Naive thymus-derived CD4-positive, alpha-beta T cell (primary cell): Measurements from ENCODE around the gene PTPRG. TPM values are rescaled to one million over a fixed set of nuclear protein-coding genes. Genes with fewer than 3 reads are reported as not detected.

ENCODE experiments used
- ATAC-seq: fragments of 150-1000 bp; cut with Tn5 transposase; 2 replicates; pipeline ENCODE4 v1.10.0; 2021; ENCODE audit warnings: mild to moderate bottlenecking, moderate library complexity
- CTCF ChIA-PET: fragments of 350-600 bp; sonication (Branson Sonifier 250); formaldehyde crosslinking; loops from one replicate; lab custom pipeline; 2021; ENCODE audit warnings: antibody characterized with exemption; lab: Charles Lee
- POLR2A ChIA-PET: fragments of 350-600 bp; sonication (Branson Sonifier 250); formaldehyde crosslinking; loops from one replicate; lab custom pipeline; 2021; ENCODE audit warnings: antibody characterized with exemption, inconsistent platforms; lab: Charles Lee
- DNase-seq, 9 donors: peaks; one replicate each; pipeline versions ENCODE4 v3.0.0 to v3.0.0-alpha.2; 2020 to 2022; ENCODE audit warnings: mixed read lengths in 1 of 9
- H3K27ac ChIP-seq: one replicate; pipeline ENCODE4 v1.7.0; 2013; ENCODE audit warnings: mild to moderate bottlenecking, low read depth, low read length, moderate library complexity
- H3K27me3 ChIP-seq, 2 donors: one replicate each; pipeline ENCODE4 v1.7.0; 2013; ENCODE audit warnings: low read length in 2 of 2, mild to moderate bottlenecking in 2 of 2, moderate library complexity in 2 of 2; ENCODE audit not compliant: control insufficient read depth in 2 of 2, insufficient read depth in 2 of 2
- H3K36me3 ChIP-seq, 3 experiments: 1 replicate in 2 of 3; 2 replicates in 1 of 3; pipeline ENCODE4 v1.7.0; 2013; ENCODE audit warnings: low read length in 3 of 3, mild to moderate bottlenecking in 3 of 3, moderate library complexity in 1 of 3; ENCODE audit not compliant: insufficient read depth in 3 of 3, control insufficient read depth in 2 of 3
- H3K4me1 ChIP-seq, 2 donors: one replicate each; pipeline ENCODE4 v1.7.0; 2013; ENCODE audit warnings: low read length in 2 of 2, mild to moderate bottlenecking in 2 of 2, moderate library complexity in 1 of 2; ENCODE audit not compliant: control insufficient read depth in 2 of 2, insufficient read depth in 2 of 2
- H3K4me3 ChIP-seq: 2 replicates; pipeline ENCODE4 v1.7.0; 2013; ENCODE audit warnings: mild to moderate bottlenecking, low read length
- H3K9me3 ChIP-seq, 3 experiments: 1 replicate in 2 of 3; 2 replicates in 1 of 3; pipeline ENCODE4 v1.7.0; 2013; ENCODE audit warnings: low read length in 3 of 3; ENCODE audit not compliant: control insufficient read depth in 2 of 3
- H3K27ac Mint-ChIP-seq, 9 donors: one replicate each; pipeline ENCODE4 v1.8.0; 2020 to 2022; ENCODE audit warnings: mixed read lengths in 9 of 9, mild to moderate bottlenecking in 8 of 9, moderate library complexity in 5 of 9, inconsistent platforms in 2 of 9
- H3K27me3 Mint-ChIP-seq, 5 donors: one replicate each; pipeline ENCODE4 v1.8.0; 2021 to 2022; ENCODE audit warnings: mixed read lengths in 5 of 5, mild to moderate bottlenecking in 1 of 5
- H3K36me3 Mint-ChIP-seq, 5 donors: one replicate each; pipeline ENCODE4 v1.8.0; 2020 to 2022; ENCODE audit warnings: mixed read lengths in 5 of 5, mild to moderate bottlenecking in 3 of 5, inconsistent platforms in 1 of 5
- H3K4me1 Mint-ChIP-seq, 7 donors: one replicate each; pipeline ENCODE4 v1.8.0; 2020 to 2022; ENCODE audit warnings: mixed read lengths in 7 of 7, mild to moderate bottlenecking in 3 of 7, inconsistent platforms in 1 of 7
- H3K4me3 Mint-ChIP-seq, 10 donors: one replicate each; pipeline ENCODE4 v1.8.0; 2020 to 2022; ENCODE audit warnings: mild to moderate bottlenecking in 10 of 10, mixed read lengths in 10 of 10, moderate library complexity in 6 of 10, inconsistent platforms in 2 of 10
- H3K9me3 Mint-ChIP-seq, 11 donors: one replicate each; pipeline ENCODE4 v1.8.0; 2020 to 2022; ENCODE audit warnings: mixed read lengths in 11 of 11, mild to moderate bottlenecking in 4 of 11, inconsistent platforms in 1 of 11, moderate library complexity in 1 of 11
- intact Hi-C, 2 donors: fragments of 100-400 bp; cut with micrococcal nuclease; formaldehyde crosslinking; loops; one replicate each; pipeline ENCODE4 v1.15.1; 2023
- polyA plus RNA-seq, 2 donors: library from polyadenylated mRNA; unstranded; fragments of 300-500 nt; fragmentation: Illumina TruSeq; gene quantifications; one replicate each; pipeline ENCODE4 v1.2.3, GENCODE V29; 2021
- total RNA-seq, 6 experiments: library from RNA in 5 of 6; stranded (reverse) in 5 of 6; gene quantifications; 1 replicate in 5 of 6; 2 replicates in 1 of 6; pipeline ENCODE4 v1.2.3 and lab custom pipeline; 2021 to 2026

Gene PTPRG
- total and polyA plus RNA-seq, 7 experiments from 2014 or later, result 0.17 to 1.7 TPM; not detected in 5

DNA sequence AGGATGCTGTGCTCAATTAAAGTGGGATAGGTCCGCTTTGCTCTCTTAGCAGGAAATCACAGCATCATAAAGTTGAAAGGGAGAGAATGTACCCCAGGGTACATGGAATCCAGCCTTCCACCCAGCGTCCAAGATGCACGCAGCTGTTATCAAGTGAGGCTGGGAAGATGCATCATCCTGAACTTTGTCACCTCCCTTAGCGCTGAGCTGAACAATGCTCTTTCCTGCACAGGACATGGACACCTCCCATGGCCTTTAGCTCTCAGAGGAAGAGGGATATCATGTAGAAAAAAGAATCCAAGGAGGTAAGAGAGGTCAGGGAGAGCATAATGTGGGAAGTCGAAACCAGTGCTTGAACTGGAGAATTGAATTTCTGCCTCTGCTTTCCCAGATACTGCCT is 619.1 kb downstream of the PTPRG start:
- H3K9me3 Mint-ChIP-seq, result peaks cover 0 to 3% (median 0%) of the 10 kb centered on the region in 11 donors
- Histone ChIP-seq H3K4me3 (no peak overlapping the region), H3K9me3 (no peaks in the 10 kb centered on the region), H3K27me3 (no peaks in the 10 kb centered on the region), H3K4me1 (no peaks in the 10 kb centered on the region), H3K36me3 (no peaks in the 10 kb centered on the region), H3K27ac (no peak overlapping the region)
- H3K27me3 Mint-ChIP-seq, result peaks cover 0 to 29% (median 14%) of the 10 kb centered on the region in 5 donors
- ATAC-seq, result no peak
- intact Hi-C loops, result no loop called here
- no peak overlapping the region for H3K27ac Mint-ChIP-seq
- DNase-seq, result no peak
- H3K4me1 Mint-ChIP-seq, result peaks cover 0 to 1% (median 0%) of the 10 kb centered on the region in 7 donors
- ChIA-PET POLR2A (no interaction called here), CTCF (no interaction called here)
- no peak overlapping the region for H3K4me3 Mint-ChIP-seq
- no peaks in the 10 kb centered on the region for H3K36me3 Mint-ChIP-seq

DNA sequence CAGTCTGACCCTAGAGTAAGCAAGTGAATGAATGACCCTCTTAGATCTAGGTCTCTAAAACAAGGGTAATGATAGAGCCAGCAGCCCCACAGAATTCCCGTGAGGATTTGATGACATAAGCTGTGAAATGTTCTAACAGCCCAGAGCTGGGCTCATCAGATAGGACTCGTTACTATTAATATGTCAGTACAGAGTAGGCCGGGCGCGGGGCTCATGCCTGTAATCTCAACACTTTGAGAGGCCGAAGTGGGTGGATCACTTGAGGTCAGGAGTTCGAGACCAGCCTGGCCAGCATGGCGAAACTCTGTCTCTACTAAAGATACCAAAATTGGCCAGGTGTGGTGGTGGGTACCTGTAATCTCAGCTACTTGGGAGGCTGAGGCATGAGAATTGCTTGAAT is 621.7 kb downstream of the PTPRG start:
- no peaks in the 10 kb centered on the region for H3K27me3 ChIP-seq
- DNase-seq (no peak), ATAC-seq (no peak)
- H3K36me3 Mint-ChIP-seq, result no peaks in the 10 kb centered on the region
- H3K27ac Mint-ChIP-seq, result no peak overlapping the region
- no peaks in the 10 kb centered on the region for H3K9me3 ChIP-seq
- ChIA-PET POLR2A (no interaction called here), CTCF (no interaction called here)
- H3K36me3 ChIP-seq, result no peaks in the 10 kb centered on the region
- no peak overlapping the region for H3K4me3 ChIP-seq
- H3K27ac ChIP-seq, result no peak overlapping the region
- no peak overlapping the region for H3K4me3 Mint-ChIP-seq
- intact Hi-C loops, result no loop called here
- peaks cover 0 to 18% (median 10%) of the 10 kb centered on the region in 5 donors for H3K27me3 Mint-ChIP-seq
- no peaks in the 10 kb centered on the region for H3K4me1 Mint-ChIP-seq
- H3K4me1 ChIP-seq, result no peaks in the 10 kb centered on the region
- H3K9me3 Mint-ChIP-seq, result peaks cover 0 to 3% (median 0%) of the 10 kb centered on the region in 11 donors

DNA sequence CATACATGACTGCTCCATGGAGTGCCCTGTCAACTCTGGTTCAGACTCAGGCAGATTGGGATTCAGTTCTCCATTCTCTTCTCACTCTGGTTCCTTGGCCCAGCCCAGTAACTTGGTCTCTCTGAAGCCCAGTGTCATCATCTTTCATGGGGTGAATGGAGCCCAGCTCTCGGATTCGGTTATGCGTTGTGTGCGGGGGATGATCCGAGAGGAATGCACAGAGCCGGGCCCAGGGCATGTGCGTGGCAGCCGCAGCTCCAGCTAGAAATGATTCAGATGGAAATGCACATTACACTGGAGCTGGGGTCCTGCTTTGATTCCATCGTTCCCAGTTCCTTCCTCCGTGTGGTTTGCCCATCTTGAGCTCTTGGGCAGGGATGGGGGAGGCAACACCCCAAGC is 622.6 kb downstream of the PTPRG start:
- CTCF ChIA-PET, result no interaction called here
- intact Hi-C loops, result no loop called here
- Histone ChIP-seq H3K27me3 (no peaks in the 10 kb centered on the region), H3K27ac (no peak overlapping the region), H3K9me3 (no peaks in the 10 kb centered on the region), H3K4me3 (no peak overlapping the region), H3K36me3 (no peaks in the 10 kb centered on the region), H3K4me1 (no peaks in the 10 kb centered on the region)
- DNase-seq, result no peak
- Mint-ChIP-seq H3K27ac (no peak overlapping the region), H3K27me3 (peaks cover 0 to 18% (median 10%) of the 10 kb centered on the region in 5 donors), H3K4me1 (peaks cover 0 to 6% (median 4%) of the 10 kb centered on the region in 7 donors), H3K36me3 (no peaks in the 10 kb centered on the region), H3K4me3 (no peak overlapping the region), H3K9me3 (peaks cover 0 to 3% (median 0%) of the 10 kb centered on the region in 11 donors)
- POLR2A ChIA-PET, result interaction anchor here (0.7 kb wide), 1 partner anchor 653 kb away, joined by 6 read pairs; no protein-coding TSS in a partner anchor
- ATAC-seq, result no peak

DNA sequence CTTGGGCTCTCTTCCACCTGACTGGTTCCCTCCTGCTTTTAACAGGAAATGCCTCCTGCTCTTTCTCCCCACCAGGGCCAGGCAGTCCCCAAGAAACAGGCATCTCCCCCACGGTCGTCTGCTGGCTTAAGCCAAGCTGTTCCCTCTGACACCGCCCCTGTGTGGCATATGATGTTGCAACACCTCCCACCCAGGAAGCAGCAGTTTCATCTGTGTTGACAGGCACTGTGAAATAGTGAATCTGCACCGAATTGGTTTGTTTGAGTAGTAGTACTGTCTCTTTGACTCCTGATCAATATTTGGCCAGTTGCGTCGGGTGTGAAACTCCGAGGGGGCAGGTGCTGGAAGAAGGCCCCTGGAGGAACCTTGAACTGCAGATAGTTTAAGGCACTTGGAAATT is 623.2 kb downstream of the PTPRG start:
- Histone ChIP-seq H3K27me3 (no peaks in the 10 kb centered on the region), H3K36me3 (no peaks in the 10 kb centered on the region), H3K4me3 (no peak overlapping the region), H3K9me3 (no peaks in the 10 kb centered on the region), H3K27ac (no peak overlapping the region), H3K4me1 (no peaks in the 10 kb centered on the region)
- Mint-ChIP-seq H3K9me3 (peaks cover 0 to 3% (median 0%) of the 10 kb centered on the region in 11 donors), H3K27ac (no peak overlapping the region), H3K27me3 (peaks cover 0 to 18% (median 10%) of the 10 kb centered on the region in 5 donors), H3K36me3 (no peaks in the 10 kb centered on the region), H3K4me1 (peaks cover 0 to 9% (median 7%) of the 10 kb centered on the region in 7 donors), H3K4me3 (no peak overlapping the region)
- intact Hi-C loops, result no loop called here
- POLR2A ChIA-PET, result no interaction called here
- ATAC-seq (no peak), DNase-seq (no peak)
- CTCF ChIA-PET, result no interaction called here

DNA sequence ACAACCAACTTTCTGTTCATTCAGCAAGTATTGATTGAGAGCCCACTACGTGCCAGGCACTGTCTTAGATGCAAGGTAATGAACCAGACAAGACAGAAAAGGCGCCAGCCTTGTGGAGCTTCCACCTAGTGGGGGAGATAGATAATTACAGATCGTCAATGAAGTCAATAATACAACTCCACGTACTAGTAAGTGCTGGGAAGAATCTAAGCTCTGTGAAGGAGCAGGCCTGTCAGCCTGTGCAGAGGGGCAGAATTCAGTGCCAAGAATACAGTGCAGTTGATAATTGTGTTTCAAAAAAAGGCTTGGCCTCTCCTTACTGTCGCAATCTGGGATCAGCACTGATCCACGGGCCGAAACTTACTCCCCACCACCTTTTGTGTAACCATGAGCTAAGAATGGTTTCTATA is 625.7 kb downstream of the PTPRG start:
- Mint-ChIP-seq H3K27me3 (peaks cover 0 to 10% (median 7%) of the 10 kb centered on the region in 5 donors), H3K27ac (no peak overlapping the region), H3K4me3 (no peak overlapping the region), H3K36me3 (no peaks in the 10 kb centered on the region), H3K4me1 (peaks cover 0 to 9% (median 7%) of the 10 kb centered on the region in 7 donors), H3K9me3 (peaks cover 0 to 3% (median 0%) of the 10 kb centered on the region in 11 donors)
- Histone ChIP-seq H3K4me3 (no peak overlapping the region), H3K9me3 (no peaks in the 10 kb centered on the region), H3K4me1 (no peaks in the 10 kb centered on the region), H3K36me3 (no peaks in the 10 kb centered on the region), H3K27me3 (no peaks in the 10 kb centered on the region), H3K27ac (no peak overlapping the region)
- intact Hi-C loops, result no loop called here
- DNase-seq, result no peak
- no peak for ATAC-seq
- ChIA-PET CTCF (interaction anchor here (0.6 to 1.7 kb wide), 3 partner anchors 11 to 57 kb away, joined by 3 to 6 read pairs (median 3); no protein-coding TSS in a partner anchor), POLR2A (no interaction called here)

DNA sequence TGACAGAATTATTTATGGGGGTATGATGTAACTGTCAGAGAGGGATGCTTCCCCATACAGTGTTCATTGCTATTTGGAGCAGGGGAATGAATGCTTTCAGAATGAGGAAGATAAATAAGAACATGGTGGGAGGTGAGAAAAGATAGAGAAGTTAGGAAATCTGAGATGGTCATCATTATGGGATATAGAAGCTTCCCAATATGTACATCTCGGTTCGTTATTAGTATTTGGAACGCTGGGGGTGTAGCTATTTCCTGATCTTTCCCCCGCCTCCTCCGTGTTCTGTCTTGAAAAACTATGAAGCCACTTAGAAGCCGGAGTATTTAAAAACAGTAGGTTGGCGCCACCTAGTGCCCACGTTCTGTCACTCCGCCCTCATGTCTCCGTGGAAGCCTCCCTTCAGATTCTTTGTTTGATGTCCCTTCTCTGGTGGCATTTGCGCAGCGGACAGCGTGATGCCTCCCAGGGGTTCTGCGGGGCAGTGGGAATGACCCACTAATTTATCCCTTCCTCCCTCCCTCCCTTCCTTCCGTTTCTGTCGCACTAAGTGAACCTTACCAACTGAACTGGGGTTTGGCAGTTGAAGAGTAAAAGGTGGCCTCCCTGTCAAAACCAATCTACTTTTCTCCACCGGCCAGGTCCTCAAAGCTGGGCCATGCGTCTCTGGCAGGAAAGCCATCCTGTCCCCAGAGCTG is 627.5 kb downstream of the PTPRG start:
- no peaks in the 10 kb centered on the region for H3K9me3 ChIP-seq
- H3K4me3 ChIP-seq, result no peak overlapping the region
- H3K27ac ChIP-seq, result no peak overlapping the region
- ATAC-seq, result peak; percentile 67
- intact Hi-C loops, result loop anchor here in 1 of 2 donors (2.0 kb wide), 1 partner anchor 330 kb away; no protein-coding TSS in a partner anchor
- Mint-ChIP-seq H3K9me3 (peaks cover 0 to 3% (median 0%) of the 10 kb centered on the region in 11 donors), H3K27me3 (peaks cover 0 to 8% (median 4%) of the 10 kb centered on the region in 5 donors), H3K36me3 (no peaks in the 10 kb centered on the region), H3K27ac (no peak overlapping the region), H3K4me1 (peaks cover 0 to 9% (median 7%) of the 10 kb centered on the region in 7 donors), H3K4me3 (peak overlapping the region in 8 of 10 donors; percentile 15 to 66 (median 48))
- no peaks in the 10 kb centered on the region for H3K4me1 ChIP-seq
- H3K36me3 ChIP-seq, result no peaks in the 10 kb centered on the region
- peak; percentile 31 to 63 (median 56) for DNase-seq
- ChIA-PET POLR2A (no interaction called here), CTCF (interaction anchor here (0.5 to 1.7 kb wide), 6 partner anchors 10 to 1751 kb away, joined by 3 to 6 read pairs (median 3); no protein-coding TSS in a partner anchor)
- no peaks in the 10 kb centered on the region for H3K27me3 ChIP-seq
